ENCODE data around the gene PSMD6.

The PSMD6 gene

GRCh38 chr3:64023187-64023860, at the start of gene PSMD6:
PSMD6 (minus strand) TSS chr3:64023494; CDS start chr3:64023419, 75 bp downstream.
- peak; percentile 92 for DNase-seq (ENCODE audit: low spot score)

- DNase-seq (ENCODE audit: low spot score), result no peak
These were observed 48.8 kb upstream of the PSMD6 start for GRCh38 chr3:64072126-64072525.

GRCh38 chr3:64070704-64071103, 47.4 kb upstream of the PSMD6 start:
- DNase-seq (ENCODE audit: low spot score), result no peak

- no peak for DNase-seq (ENCODE audit: low spot score)
These were observed 44.4 kb upstream of the PSMD6 start for GRCh38 chr3:64067506-64068346.

GRCh38 chr3:64064804-64065203, 41.5 kb upstream of the PSMD6 start:
- DNase-seq (ENCODE audit: low spot score), result no peak

GRCh38 chr3:64063983-64064438, 40.7 kb upstream of the PSMD6 start:
- no peak for DNase-seq (ENCODE audit: low spot score)

GRCh38 chr3:64063207-64063982, 40.1 kb upstream of the PSMD6 start:
- DNase-seq (ENCODE audit: low spot score), result no peak

- DNase-seq (ENCODE audit: low spot score), result no peak
These were observed 38.3 kb upstream of the PSMD6 start for GRCh38 chr3:64061628-64062027.

GRCh38 chr3:64059484-64060175, 36.3 kb upstream of the PSMD6 start:
- no peak for DNase-seq (ENCODE audit: low spot score)

GRCh38 chr3:64058566-64058965, 35.3 kb upstream of the PSMD6 start:
- DNase-seq (ENCODE audit: low spot score), result no peak

GRCh38 chr3:64057231-64057630, 33.9 kb upstream of the PSMD6 start:
- no peak for DNase-seq (ENCODE audit: low spot score)

- no peak for DNase-seq (ENCODE audit: low spot score)
These were observed 33.4 kb upstream of the PSMD6 start for GRCh38 chr3:64056606-64057180.

GRCh38 chr3:64055076-64055475, 31.8 kb upstream of the PSMD6 start:
- no peak for DNase-seq (ENCODE audit: low spot score)

GRCh38 chr3:64054488-64054887, 31.2 kb upstream of the PSMD6 start:
- no peak for DNase-seq (ENCODE audit: low spot score)

GRCh38 chr3:64053581-64053980, 30.3 kb upstream of the PSMD6 start:
- no peak for DNase-seq (ENCODE audit: low spot score)

GRCh38 chr3:64053117-64053516, 29.8 kb upstream of the PSMD6 start:
- DNase-seq (ENCODE audit: low spot score), result no peak

GRCh38 chr3:64049832-64050231, 26.5 kb upstream of the PSMD6 start:
- DNase-seq (ENCODE audit: low spot score), result no peak

GRCh38 chr3:64049136-64049535, 25.8 kb upstream of the PSMD6 start:
- DNase-seq (ENCODE audit: low spot score), result peak; percentile 15

- DNase-seq (ENCODE audit: low spot score), result no peak
These were observed 25.4 kb upstream of the PSMD6 start for GRCh38 chr3:64048631-64049061.

GRCh38 chr3:64047787-64048186, 24.5 kb upstream of the PSMD6 start:
- no peak for DNase-seq (ENCODE audit: low spot score)

GRCh38 chr3:64046996-64047594, 23.8 kb upstream of the PSMD6 start:
- no peak for DNase-seq (ENCODE audit: low spot score)
